Muscle of back (tissue), 13 donors: ENCODE results near the gene PSRC1. TPM values are rescaled to one million over a fixed set of nuclear protein-coding genes. Genes with fewer than 3 reads are reported as not detected.
"Not testable (repeated sequence)": the region's sequence is repeated elsewhere in the genome, so short reads cannot be mapped to it uniquely, and the experiment has no call there.

Experiments
- DNase-seq, 3 donors: peaks; one replicate each; pipeline versions ENCODE4 v3.0.0 to v3.0.0-alpha.2; 2013
- long read RNA-seq, 9 donors: transcript quantifications; one replicate each; lab custom pipeline, GENCODE V29; 2026
- polyA plus RNA-seq, 10 donors: library from polyadenylated mRNA; unstranded; fragments of 120-200 nt; gene quantifications; one replicate each; pipeline ENCODE4 v1.2.1, GENCODE V29; 2013; ENCODE audit not compliant: insufficient read length in 10 of 10

The PSRC1 gene
- polyA plus RNA-seq = 10 to 100 TPM; 10.0 to 21.2 (median 13.3) TPM
- long read RNA-seq, donor 1, partial matches to known transcripts = 0 of 4 reads
- long read RNA-seq, donor 1, other reads (novel, unspliced or antisense) = 0 of 4 reads
- long read RNA-seq, donor 2, partial matches to known transcripts = 0 of 1 reads
- long read RNA-seq, donor 2, other reads (novel, unspliced or antisense) = 0 of 1 reads
- long read RNA-seq, donor 3 = 0 reads
- long read RNA-seq, donor 4, partial matches to known transcripts = 0 of 2 reads
- long read RNA-seq, donor 4, other reads (novel, unspliced or antisense) = 0 of 2 reads
- long read RNA-seq, donor 5, partial matches to known transcripts = 0 of 4 reads
- long read RNA-seq, donor 5, other reads (novel, unspliced or antisense) = 0 of 4 reads
- long read RNA-seq, donor 6, partial matches to known transcripts = 0 of 1 reads
- long read RNA-seq, donor 6, other reads (novel, unspliced or antisense) = 0 of 1 reads
- long read RNA-seq, donor 7, partial matches to known transcripts = 0 of 2 reads
- long read RNA-seq, donor 7, other reads (novel, unspliced or antisense) = 0 of 2 reads
- long read RNA-seq, donor 8, partial matches to known transcripts = 0 of 5 reads
- long read RNA-seq, donor 8, other reads (novel, unspliced or antisense) = 0 of 5 reads
- long read RNA-seq, donor 9 = 0 reads

DNA sequence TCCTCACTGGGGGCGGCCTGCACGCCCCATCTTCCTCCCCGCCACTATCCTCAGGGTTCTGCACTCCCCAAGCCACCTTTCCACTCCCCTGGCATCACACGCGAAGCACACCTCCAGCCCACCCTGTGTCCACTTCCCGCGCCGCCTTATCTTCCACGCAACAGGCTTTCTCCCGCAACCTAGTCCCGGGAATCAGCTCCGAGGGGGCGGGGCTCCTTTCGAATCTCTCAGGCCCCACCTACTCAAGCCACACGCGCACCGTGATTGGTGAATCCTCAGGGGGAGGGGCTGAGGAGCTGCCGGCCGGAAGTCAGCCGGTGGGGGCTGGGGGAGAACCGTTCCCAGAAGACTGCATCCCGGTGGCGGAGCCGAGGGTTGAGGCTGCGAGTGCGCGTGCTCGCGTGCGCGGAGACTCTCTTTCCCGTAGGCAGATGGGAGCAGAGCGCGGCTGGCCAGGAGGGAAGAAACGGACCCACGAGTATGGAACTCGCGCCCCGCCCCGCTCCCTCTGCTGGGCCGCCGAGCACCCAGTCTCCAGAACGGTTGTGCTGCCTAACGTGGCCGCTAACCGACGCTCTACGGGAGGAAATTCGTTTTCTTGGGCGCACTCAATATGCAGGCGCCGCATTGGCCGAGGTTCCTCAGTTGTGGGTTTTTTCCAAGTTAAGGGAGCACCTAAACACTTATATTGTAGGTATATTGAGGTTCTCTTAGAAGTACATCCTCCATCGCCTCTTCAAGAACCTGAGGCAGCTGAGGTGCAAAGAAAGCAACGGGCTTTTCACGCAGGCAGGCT lies at the start of gene PSRC1:
TSS of gene PSRC1 (minus strand) at position 194 of the 796 bp plus-strand sequence.
- DNase-seq = peak; percentile 96 to 98 (median 96)

DNA sequence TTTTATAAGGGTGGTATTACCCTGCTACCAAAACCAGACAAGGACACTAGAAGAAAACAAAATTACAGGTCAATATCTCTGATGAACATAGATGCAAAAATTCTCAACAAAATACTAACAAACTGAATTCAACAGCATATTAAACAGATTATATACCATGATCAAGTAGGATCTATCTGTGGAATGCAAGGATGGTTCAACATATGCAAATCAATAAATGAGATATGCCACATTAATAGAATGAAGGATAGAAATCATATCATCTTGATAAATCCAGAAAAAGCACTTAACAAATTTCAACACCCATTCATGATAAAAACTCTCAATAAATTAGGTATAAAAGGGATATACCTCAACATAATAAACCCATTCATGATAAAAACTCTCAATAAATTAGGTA lies 48.2 kb upstream of the PSRC1 start:
- DNase-seq = no peak

DNA sequence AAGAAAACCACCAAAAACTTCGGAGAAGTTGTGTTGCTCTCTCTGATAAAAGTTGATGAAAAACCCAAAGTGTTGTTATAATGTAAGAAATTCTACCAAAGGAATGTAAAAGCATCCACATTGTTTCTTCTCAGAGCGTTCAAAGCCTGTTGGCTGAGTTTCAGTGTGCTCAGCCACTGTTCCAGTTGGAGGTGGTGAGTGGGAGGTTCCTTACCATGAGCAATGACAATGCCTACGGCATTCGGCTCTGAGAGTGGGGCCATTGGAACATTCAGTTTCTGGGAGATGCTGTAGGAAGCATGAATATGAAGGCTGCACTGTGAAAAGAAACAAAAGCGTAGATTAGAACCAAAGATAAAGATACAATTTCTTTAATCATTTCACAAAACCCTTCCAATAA lies 44.3 kb upstream of the PSRC1 start:
- no peak for DNase-seq

DNA sequence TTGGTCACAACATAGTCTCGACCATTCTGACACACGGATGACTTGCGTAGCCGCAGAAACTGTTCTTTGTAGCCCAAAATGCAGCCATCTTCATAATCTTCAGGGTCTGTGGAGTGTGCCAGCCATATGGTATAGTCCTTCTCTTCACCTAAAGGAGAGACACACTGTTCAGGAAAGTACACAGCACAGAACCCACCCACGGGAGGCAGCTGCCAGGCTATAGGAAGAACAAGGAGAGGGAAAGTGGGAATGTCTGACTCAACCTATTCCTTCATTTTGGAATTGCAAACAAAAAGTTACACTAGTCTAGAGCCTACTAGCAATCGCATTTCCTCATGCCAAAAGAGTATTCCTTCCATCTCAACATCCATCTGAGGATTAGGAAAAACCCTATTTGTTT lies 40.0 kb upstream of the PSRC1 start:
- no peak for DNase-seq

DNA sequence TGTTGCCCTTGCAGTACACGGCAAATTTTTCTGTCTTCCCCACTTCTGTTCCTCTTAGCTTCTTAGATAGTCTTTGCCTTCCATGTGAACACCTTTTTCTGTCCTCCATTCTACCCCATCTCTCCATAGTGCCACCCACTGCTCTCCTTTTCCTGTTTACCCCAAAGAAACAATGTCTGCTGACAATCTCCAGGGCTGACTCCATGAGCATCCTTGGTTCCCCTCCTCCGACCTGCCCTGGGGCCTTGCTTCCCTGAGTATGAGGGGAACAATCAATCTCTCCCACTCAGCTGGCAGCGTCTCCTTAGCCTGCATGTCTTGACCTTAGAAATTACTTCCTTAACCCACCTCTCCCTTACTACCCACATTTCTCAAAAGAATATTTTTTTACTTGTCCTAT lies 36.2 kb upstream of the PSRC1 start:
- no peak for DNase-seq

DNA sequence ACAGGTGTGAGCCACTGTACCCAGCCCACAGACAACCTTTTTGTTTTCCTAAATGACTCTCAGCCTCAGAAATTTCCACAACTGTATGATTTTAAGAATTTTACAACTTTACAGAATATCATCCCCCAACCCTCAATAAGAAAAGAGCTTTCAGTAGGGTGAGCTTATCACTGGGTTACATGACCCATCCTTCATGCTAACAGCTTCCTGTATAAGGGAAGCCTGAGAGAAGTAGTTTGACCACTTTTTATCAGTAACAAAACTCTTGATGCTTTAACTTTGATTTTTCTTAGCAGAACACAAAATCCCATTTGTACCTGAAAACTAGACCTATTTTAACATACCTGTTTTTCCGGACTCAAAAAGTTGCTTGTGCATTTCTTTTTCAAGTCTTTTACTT lies 33.6 kb upstream of the PSRC1 start:
- DNase-seq = no peak

DNA sequence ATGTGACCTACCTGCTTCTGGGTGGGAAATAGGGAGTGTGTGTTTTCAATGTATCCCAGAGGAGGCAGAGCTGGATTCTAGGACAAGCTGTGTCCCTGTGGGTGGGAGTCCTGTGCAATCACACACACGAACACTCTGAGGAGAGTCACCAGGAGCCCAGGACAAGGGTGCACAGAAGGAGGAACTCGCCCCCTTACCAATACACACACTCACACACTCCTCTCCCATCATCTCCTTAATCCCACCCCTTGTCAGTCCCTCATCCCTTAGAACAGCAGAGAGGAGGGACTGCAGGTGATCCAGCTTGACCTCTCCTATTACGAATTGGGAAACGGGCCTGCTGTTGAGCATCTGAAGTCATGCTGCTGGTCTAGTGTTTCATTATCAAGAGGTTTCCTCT lies 32.3 kb upstream of the PSRC1 start:
- no peak for DNase-seq

DNA sequence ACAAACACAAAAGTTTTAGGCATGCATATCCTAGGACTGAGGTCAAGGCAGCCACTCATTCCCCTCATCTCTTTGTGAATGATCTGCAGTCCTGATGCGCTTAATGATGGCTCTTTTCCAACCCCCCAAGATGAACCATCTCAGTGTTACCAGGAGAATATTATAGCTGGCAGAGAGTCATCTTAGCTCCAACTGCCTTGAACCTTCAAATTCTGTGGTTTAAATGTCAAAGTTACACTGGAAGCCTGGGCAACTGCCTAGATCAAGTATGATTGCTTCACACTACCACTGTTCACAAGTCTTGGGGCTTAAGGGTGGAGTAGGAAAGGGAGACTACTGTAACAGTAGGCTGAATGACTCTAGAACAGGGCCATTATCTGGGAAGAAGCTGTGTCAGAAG lies 31.9 kb upstream of the PSRC1 start:
- no peak for DNase-seq

DNA sequence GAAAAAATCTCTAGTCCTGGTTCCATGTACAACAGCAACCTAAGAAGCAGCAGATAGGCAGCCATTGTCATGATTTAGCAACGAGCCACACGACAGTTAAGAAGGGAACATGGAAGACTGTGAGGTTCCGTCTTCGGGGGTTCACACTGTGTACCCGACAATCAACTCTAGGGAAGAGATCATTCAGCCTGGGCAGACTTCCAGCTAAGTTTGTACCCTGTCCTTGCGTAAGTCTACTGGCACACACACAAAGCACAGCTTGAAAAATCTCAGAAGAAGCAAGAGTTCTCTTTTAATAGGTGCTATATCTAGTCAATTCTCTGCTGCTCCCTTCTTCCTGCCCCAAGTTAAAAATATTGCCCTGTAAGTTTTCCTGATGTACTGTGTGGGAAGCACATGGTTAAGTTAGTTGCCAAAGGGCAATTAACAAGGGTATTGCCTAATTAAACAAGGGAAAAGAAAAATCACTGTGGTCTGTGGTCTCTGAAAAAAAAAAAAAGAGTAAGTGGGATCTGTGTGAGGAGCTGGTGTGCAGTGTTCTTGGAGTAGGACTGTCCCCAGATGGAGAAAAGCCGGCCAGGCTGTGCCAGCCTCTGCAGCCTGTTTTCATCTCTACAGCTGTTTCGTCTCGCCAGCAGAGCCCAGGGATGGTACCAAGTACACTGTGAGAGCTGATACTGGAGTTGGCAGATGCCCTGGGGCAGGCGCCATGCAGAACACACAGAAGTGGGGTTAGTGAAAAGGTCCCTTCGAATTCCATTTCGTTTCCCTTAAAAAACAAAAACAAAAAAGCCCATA lies 30.2 kb upstream of the PSRC1 start:
- DNase-seq = no peak

DNA sequence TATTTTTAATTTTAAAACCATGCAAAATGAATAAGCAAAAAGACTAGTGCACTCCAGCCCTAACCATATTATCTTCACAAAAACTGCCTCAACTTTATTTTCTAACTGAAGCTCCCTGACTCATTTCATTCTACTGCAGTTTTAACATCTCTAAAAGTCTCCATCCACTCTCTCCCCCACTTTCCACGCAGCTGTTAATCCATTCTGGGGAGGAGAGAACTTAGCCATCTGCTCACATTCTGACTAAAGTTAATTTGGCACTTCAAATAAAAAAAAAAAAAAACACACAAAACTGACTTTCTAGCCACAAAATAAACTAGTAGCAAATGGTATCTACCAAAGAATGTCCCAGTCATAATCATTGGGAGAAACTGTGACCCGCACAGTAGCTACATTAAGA lies 29.3 kb upstream of the PSRC1 start:
- DNase-seq = no peak

DNA sequence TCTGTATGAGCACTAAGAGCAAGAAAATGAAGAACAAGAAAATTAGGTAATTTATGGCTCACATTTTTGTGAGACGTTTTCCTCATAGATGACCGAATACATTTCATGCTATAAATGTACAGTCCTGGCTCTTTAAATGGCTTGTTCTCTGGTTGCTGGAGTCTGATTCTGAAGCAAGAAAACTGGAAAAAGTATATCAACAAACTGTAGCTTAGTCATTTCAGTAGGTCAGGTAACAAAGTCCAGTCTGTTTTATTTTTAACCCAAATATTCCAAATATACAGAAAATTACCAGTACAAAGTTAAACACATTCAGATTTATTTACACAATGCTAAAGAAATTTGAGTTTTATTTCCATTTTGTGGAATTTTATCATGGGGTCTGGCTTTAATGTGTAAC lies 26.4 kb upstream of the PSRC1 start:
- DNase-seq = no peak

DNA sequence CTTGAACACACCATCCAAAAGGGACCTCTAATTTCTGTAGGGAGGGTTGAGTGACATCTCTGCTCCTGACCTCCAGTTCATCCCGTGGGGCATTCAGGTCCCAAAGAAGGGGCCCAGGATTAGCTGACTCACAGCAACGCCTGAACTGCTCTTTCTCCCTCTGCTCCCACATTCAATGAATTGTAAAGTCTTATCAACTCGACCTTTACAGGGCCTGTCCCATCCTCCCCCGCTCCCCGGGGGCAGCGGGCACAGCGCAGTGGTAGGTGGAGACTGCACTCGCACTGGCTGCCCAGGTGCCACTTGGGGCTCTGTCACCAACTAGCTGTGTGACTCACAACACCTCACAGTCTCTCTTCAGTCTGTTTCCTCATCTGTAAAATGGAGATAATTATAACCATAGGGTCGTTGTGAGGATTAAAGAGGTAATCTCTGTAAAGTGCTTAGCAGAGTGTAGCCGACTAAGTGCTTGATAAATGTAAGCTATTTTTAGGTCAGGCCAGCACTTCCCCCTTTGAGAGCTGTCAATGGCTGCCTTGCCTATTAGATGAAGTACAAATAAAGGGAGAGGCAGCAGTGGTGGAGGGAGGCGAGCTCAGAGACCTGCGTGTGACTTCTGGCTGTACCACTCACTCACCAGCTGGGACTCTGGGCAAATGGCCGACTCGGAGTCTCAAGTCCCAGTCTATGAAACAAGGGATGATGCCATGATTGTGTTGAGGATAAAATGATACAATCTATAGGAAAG lies 24.5 kb upstream of the PSRC1 start:
- no peak for DNase-seq

DNA sequence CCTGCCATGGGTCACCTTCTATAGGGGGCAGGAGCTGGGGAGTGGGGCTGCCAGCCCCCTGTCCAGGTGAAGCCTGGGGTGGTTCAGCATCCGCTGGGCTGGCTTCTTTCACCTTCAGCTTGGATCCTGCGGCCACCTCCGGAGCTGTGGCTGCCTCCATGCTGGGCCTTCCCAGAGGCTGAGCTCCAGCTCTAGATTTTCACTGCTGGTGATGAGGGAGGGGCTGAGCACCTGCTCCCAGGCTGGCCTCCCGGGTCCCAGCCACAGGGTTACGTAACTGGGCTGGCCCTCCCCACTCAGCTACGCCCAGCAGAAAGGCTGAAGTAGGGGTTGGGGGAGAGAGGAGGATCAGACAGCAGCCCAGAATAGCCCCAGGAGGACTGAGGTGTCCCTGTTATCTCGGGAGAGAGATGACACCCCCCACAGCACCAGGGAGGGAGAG lies 23.9 kb upstream of the PSRC1 start, which contains the start of gene MYBPHL:
TSS of gene MYBPHL (minus strand) at position 180 of the 442 bp plus-strand sequence. CDS start at position 160, 20 bp downstream.
- no peak for DNase-seq

DNA sequence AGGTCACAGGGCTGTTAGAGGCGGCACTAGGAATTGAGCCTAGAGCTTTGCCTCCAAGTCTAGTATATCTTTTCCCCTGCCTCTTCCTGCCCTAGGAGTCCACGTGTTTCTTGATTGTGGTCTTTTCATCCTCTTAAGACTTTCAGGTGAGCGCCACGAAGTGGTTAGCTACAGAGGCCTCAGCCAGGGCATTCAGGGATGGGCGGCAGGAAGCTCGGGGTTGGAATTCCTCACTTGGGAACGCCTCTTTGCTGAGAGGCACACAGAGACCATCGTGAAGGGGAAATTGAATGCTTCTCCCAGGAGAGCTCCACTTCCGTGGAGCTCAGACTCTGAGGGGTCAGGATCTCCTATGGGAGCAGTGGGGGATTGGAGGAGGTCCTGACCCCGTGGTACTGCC lies 23.0 kb upstream of the PSRC1 start:
- not testable (repeated sequence) for DNase-seq

DNA sequence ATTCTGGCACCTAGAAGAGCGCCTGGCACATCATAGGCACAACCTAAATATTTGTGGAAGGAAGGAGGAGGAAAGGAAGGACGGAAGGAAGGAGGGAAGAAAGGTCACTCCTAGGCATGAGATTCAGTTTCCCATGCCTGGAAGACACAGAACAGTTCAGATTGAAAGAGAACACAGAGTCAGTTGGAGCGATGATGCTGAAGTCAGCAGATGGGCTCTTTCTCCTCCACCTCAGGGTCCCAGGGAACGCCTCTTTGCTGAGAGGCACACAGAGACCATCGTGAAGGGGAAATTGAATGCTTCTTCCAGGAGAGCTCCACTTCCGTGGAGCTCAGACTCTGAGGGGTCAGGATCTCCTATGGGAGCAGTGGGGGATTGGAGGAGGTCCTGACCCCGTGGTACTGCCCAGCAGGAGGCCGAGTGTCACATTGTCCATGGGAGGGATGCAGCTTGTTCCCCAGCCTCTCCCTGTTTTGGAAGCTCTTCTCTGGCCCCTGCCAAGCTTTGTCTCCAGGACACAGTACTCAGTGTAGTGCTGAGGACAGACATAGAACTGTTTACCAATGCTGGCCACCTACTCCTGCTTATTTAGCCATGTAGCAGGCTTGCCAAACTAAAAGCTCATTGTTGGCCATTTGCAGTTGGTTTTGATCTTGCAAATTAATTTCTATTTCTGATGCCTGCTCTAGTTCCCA lies 21.4 kb upstream of the PSRC1 start:
- no peak for DNase-seq

DNA sequence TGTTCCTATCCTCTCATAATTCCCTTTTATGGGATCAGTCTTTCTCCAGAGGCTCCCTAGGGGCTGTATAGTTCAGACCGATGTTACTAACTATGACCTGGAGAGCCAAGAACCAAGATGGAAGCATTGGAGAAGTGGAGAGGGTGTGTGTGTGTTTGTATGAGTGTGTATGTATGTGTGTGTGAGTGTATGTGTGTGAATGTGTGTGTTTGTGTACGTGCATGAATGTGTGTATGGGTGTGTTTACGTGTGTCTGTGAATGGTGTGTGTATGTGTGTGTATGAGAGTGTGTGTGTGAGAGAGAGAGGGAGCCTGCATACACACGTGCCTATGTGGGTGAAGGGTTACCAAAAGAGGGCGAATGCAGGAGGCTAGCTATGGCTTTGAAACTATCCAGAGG lies 18.9 kb upstream of the PSRC1 start:
- DNase-seq = no peak

DNA sequence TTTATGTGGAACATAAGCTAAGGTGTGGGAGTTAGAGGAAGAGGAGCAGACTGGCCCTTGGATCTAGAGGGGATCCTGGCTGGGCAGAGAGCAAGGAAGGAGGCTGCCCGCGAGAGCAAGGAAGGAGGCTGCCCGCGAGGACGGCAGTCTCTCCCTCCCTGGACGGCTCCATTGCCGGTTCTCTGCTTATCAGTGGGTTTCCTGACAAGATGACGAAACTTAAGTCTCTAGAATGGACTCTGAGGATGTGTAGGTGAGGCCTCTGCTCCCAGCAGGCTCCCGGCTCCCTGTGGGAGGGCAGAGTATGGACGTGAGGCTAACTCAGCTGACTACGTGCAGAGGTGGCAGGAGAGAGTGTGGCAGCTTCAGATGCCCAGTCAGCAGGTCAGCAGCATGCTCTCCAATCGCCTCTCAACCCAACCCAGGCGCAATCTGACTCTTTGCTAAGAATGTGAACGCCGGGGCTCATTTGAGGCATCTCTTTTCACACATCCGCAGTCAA lies 17.8 kb upstream of the PSRC1 start:
- no peak for DNase-seq

DNA sequence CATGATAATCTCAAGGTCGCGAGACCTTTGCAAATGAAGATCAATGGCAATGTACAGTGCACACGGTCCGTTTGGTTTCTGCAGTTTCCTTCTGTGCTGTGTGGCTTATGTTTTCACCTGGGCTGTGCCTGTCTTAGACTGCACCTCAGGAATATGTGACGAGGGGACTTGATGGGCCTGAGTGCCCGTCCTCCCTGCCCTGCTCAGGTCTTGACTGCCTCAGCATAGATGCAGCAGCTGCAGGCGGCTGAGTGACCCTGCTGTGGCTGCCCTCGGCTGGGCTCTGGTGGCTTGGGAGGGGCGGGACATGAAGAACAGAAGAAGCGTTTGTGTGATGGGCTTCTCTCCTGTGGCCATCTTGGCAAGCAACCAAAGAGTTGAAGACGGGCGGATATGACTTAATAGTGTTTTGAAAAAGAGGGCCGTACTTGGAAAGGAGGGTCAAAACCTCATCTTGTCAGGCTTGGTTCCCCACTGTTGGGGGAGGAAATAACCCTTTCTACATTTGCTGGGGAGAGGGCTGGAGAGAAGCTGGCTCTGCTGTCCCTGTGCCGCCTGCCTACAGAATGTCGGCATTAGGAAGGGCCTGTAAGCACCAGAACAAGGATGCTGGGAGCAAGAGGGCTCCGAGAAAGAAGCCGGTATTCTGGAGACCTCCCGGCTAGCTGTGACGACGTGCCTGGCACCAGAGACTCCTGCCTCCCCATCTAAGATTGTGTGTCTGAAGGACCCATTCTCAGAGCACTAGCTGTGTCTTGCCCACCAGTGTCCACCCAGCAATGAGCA lies 16.8 kb upstream of the PSRC1 start:
- peak; percentile 51 to 91 (median 75) for DNase-seq
